ENCODE results near the gene CRYGN. TPM values are rescaled to one million over a fixed set of nuclear protein-coding genes. Genes with fewer than 3 reads are reported as not detected.

The CRYGN gene
- total and polyA plus RNA-seq, 2 experiments from 2014 or later = not detected

DNA sequence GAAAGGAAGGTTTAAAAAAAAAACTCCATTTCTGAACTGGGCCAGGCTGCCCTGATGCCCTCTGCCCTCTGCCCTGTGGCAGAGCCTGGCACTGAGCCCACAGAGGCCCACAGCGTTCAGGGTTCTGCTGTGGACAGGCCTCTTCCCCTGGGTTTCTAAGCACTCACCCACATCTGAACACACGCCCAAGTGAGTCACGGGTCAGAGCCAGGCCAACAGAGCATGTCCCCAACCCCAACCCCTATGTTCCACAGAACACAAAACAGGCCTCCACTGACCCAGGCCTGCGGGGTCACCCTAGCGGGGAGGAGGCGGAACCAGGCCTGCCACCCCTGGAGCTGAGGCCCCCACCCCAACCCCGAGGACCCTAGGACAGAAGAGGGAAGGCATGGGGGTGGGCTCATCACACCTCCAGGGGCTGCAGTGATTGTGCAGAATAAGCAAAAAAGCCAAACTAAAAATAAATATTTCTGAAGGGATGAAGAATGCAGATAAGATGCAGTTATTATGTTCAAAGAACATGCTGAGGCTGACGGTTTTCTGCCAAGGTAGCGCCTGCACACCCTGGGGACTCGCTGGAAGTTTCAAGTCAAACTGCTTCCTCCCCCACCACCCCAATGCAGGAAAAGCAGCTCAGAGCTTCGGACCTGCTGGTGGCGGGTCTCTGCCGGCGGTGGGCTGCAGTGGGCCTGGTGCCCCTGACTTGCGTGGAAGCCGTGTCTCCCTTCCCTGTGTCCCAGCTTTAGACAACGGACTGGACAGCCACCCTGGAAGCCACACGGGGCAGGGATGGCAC, 35.5 kb downstream of the CRYGN start:
- no peak for TF ChIP-seq EZH2 (IDR thresholded peaks at IDR 0.05; ENCODE audit: insufficient read depth, poor library complexity, severe bottlenecking)
- TF ChIP-seq EZH2phosphoT487 (IDR thresholded peaks at IDR 0.05; ENCODE audit: insufficient read depth, low read depth) = no peak
- peak; percentile 72 for DNase-seq
- H3K4me1 ChIP-seq (ENCODE audit: insufficient read depth) = peaks cover 8% of the 10 kb centered on the region
- H3K27ac ChIP-seq = no peak overlapping the region
- peaks cover 25% of the 10 kb centered on the region for H3K27me3 ChIP-seq (replicated peaks; ENCODE audit: insufficient read depth)
- H3K4me2 ChIP-seq (ENCODE audit: unreplicated experiment) = no peak overlapping the region
- no peaks in the 10 kb centered on the region for H4K20me1 ChIP-seq (ENCODE audit: insufficient read depth)
- no peaks in the 10 kb centered on the region for H3K79me2 ChIP-seq (ENCODE audit: insufficient read depth)
- in situ Hi-C loops (cut with MboI) = no loop called here
- no peaks in the 10 kb centered on the region for H3K9me2 ChIP-seq (ENCODE audit: insufficient read depth)
- 70 to 79% methylated on average over 17 to 18 of the region's 18 CpGs for WGBS, 2 experiments (ENCODE audit: low coverage in 1 of 2, low lambda C conversion rate in 2 of 2, missing lambda C conversion rate in 2 of 2)
- no peak overlapping the region for H3K9ac ChIP-seq
- H3K9me3 ChIP-seq (ENCODE audit: low read depth) = no peaks in the 10 kb centered on the region
- H2AFZ ChIP-seq = no peak overlapping the region
- H3K36me3 ChIP-seq (ENCODE audit: low read depth) = no peaks in the 10 kb centered on the region
- H3K4me3 ChIP-seq = no peak overlapping the region
- no peaks in the 10 kb centered on the region for H3F3A ChIP-seq (ENCODE audit: insufficient read depth)

DNA sequence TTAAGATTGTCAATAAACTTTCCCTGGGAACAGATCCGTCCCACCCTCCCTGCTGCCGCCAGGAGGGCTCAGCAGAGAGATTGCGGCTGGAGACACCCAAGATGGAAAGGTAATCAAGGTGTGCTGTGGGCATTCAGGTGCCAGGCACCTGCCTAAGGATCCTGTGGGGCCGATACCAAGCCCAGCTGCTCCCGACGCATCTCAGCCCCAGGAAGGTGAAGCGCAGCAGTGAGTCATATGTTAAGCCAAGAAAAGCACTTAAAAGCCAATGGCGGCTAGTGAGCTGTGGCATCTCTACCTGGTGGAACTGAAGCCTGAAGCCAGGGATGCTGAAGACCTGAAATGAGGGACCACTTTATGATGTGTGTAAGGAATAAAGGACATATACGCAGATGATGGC, 36.2 kb downstream of the CRYGN start:
- Histone ChIP-seq H3K9me2 (ENCODE audit: insufficient read depth) (no peaks in the 10 kb centered on the region), H3K4me3 (no peak overlapping the region), H2AFZ (no peak overlapping the region), H3K4me2 (ENCODE audit: unreplicated experiment) (no peak overlapping the region), H4K20me1 (ENCODE audit: insufficient read depth) (no peaks in the 10 kb centered on the region), H3K9ac (no peak overlapping the region), H3K27ac (no peak overlapping the region), H3F3A (ENCODE audit: insufficient read depth) (no peaks in the 10 kb centered on the region), H3K9me3 (ENCODE audit: low read depth) (no peaks in the 10 kb centered on the region), H3K27me3 (replicated peaks; ENCODE audit: insufficient read depth) (peaks cover 21% of the 10 kb centered on the region), H3K36me3 (ENCODE audit: low read depth) (no peaks in the 10 kb centered on the region), H3K4me1 (ENCODE audit: insufficient read depth) (peaks cover 8% of the 10 kb centered on the region), H3K79me2 (ENCODE audit: insufficient read depth) (no peaks in the 10 kb centered on the region)
- no peak for DNase-seq
- in situ Hi-C loops (cut with MboI) = no loop called here
- TF ChIP-seq EZH2phosphoT487 (IDR thresholded peaks at IDR 0.05; ENCODE audit: insufficient read depth, low read depth) (no peak), EZH2 (IDR thresholded peaks at IDR 0.05; ENCODE audit: insufficient read depth, poor library complexity, severe bottlenecking) (no peak)
- WGBS, 2 experiments (ENCODE audit: low coverage in 1 of 2, low lambda C conversion rate in 2 of 2, missing lambda C conversion rate in 2 of 2) = 89 to 92% methylated on average over 9 of the region's 9 CpGs

DNA sequence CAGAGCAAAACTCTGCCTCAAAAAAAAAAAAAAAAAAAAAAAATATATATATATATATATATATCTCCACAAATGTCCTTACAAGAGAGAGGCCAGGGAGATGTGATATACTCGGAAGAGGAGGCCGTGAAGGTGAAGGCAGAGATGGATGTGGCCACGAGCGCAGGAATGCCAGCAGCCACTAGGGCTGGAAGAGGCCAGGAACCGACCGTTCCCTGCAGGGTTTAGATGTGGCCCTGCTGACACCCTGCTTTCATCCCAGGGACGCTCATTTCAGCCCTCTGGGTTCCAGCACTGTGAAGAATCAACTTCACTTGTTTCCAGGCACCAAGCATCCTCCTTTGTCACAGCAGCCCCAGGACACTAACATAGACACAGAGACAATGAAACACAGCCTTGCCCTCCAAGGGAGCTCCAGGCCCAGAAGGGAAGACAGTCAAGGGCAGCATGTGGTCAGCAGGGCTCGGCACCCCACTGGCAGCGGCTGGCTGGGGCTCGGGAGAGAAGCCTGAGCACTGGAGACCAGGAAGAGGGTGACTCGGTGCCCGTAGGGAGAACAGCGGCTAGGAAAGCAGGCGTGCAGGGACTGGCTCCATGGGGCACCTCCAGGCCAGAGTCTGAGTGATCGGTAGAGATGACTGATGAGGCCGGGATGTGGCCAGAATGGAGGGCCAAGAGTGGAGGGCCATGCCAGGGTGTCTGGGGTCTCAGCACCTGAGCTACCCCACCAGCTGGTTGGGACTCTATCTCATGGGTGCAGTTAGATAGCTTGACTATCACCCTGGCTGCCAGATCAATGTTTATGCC, 37.7 kb downstream of the CRYGN start:
- no peak overlapping the region for H3K9ac ChIP-seq
- no peak for TF ChIP-seq EZH2 (IDR thresholded peaks at IDR 0.05; ENCODE audit: insufficient read depth, poor library complexity, severe bottlenecking)
- TF ChIP-seq EZH2phosphoT487 (IDR thresholded peaks at IDR 0.05; ENCODE audit: insufficient read depth, low read depth) = no peak
- H3K4me1 ChIP-seq (ENCODE audit: insufficient read depth) = peaks cover 8% of the 10 kb centered on the region
- H3K36me3 ChIP-seq (ENCODE audit: low read depth) = no peaks in the 10 kb centered on the region
- H3K79me2 ChIP-seq (ENCODE audit: insufficient read depth) = no peaks in the 10 kb centered on the region
- no peak for DNase-seq
- H3K9me3 ChIP-seq (ENCODE audit: low read depth) = no peaks in the 10 kb centered on the region
- H3F3A ChIP-seq (ENCODE audit: insufficient read depth) = no peaks in the 10 kb centered on the region
- H3K4me2 ChIP-seq (ENCODE audit: unreplicated experiment) = no peak overlapping the region
- WGBS, 2 experiments (ENCODE audit: low coverage in 1 of 2, low lambda C conversion rate in 2 of 2, missing lambda C conversion rate in 2 of 2) = 84 to 87% methylated on average over 16 of the region's 16 CpGs
- H3K9me2 ChIP-seq (ENCODE audit: insufficient read depth) = no peaks in the 10 kb centered on the region
- no peak overlapping the region for H3K4me3 ChIP-seq
- H4K20me1 ChIP-seq (ENCODE audit: insufficient read depth) = no peaks in the 10 kb centered on the region
- H2AFZ ChIP-seq = no peak overlapping the region
- H3K27ac ChIP-seq = no peak overlapping the region
- peaks cover 11% of the 10 kb centered on the region for H3K27me3 ChIP-seq (replicated peaks; ENCODE audit: insufficient read depth)
- in situ Hi-C loops (cut with MboI) = no loop called here

DNA sequence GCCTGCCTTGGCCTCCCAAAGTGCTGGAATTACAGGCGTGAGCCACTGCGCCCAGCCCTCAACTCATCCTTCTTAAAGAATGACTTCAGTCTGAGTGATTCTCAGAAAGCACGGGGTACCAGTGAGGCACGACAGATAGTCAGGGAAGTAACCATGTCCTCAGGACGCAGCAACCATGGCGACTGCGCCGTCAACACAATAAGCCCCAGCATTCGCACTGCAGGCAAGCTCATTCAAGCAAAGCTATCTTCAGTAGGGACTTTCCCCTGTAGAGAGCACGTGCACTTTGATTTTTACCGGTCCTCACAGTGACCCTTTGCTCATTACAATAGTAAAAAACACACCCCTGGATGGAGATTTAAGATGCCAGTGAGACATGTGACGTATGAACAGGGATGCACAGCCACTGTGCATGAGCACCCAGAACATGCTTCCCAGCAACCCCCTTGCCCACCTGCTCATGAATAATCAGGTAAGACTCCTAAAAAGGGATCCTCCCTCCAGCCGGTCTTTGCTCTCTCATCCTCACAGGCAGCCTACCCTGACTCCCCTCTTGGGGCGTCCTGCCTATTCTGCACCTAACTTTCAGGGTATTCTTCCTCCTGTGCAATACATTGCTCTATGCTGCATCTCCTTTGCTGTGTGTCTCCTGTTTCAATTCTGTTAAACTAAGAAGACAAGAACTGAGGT, 39.2 kb downstream of the CRYGN start:
- H3K9ac ChIP-seq = no peak overlapping the region
- no peaks in the 10 kb centered on the region for H3K79me2 ChIP-seq (ENCODE audit: insufficient read depth)
- no peaks in the 10 kb centered on the region for H3K36me3 ChIP-seq (ENCODE audit: low read depth)
- H3K9me3 ChIP-seq (ENCODE audit: low read depth) = no peaks in the 10 kb centered on the region
- in situ Hi-C loops (cut with MboI) = no loop called here
- WGBS, 2 experiments (ENCODE audit: low coverage in 1 of 2, low lambda C conversion rate in 2 of 2, missing lambda C conversion rate in 2 of 2) = 79 to 80% methylated on average over 14 of the region's 14 CpGs
- TF ChIP-seq EZH2phosphoT487 (IDR thresholded peaks at IDR 0.05; ENCODE audit: insufficient read depth, low read depth) (no peak), EZH2 (IDR thresholded peaks at IDR 0.05; ENCODE audit: insufficient read depth, poor library complexity, severe bottlenecking) (no peak)
- H3K9me2 ChIP-seq (ENCODE audit: insufficient read depth) = no peaks in the 10 kb centered on the region
- DNase-seq = no peak
- peaks cover 8% of the 10 kb centered on the region for H3K4me1 ChIP-seq (ENCODE audit: insufficient read depth)
- no peak overlapping the region for H3K4me3 ChIP-seq
- H3K27ac ChIP-seq = no peak overlapping the region
- no peak overlapping the region for H3K4me2 ChIP-seq (ENCODE audit: unreplicated experiment)
- H3F3A ChIP-seq (ENCODE audit: insufficient read depth) = no peaks in the 10 kb centered on the region
- no peak overlapping the region for H2AFZ ChIP-seq
- H3K27me3 ChIP-seq (replicated peaks; ENCODE audit: insufficient read depth) = peaks cover 9% of the 10 kb centered on the region
- no peaks in the 10 kb centered on the region for H4K20me1 ChIP-seq (ENCODE audit: insufficient read depth)

All from GM23248 (cell line).